NCI-H146 treated with DMSO at 0.1 percent for 48 hours (cell line): ENCODE data around the gene CTXND2.
"Not testable (repeated sequence)": the region's sequence is repeated elsewhere in the genome, so short reads cannot be mapped to it uniquely, and the experiment has no call there.

Source experiments
- DNase-seq: peaks from one replicate; lab custom pipeline; 2025; ENCODE audit not compliant: unreplicated experiment; lab: John Stamatoyannopoulos, UW

The CTXND2 gene

GRCh38 chr1:150887018-150887417 lies at the start of gene CTXND2:
TSS of gene CTXND2 (plus strand) at chr1:150887136. CDS start at chr1:150912315, 25,179 bp downstream.
- no peak for DNase-seq

GRCh38 chr1:150840850-150841249 lies 46.1 kb upstream of the CTXND2 start:
- DNase-seq = not testable (repeated sequence)

GRCh38 chr1:150841626-150842025 lies 45.3 kb upstream of the CTXND2 start:
- no peak for DNase-seq

GRCh38 chr1:150842343-150842742 lies 44.6 kb upstream of the CTXND2 start:
- no peak for DNase-seq

- no peak for DNase-seq
Measured at GRCh38 chr1:150842964-150843363, 44.0 kb upstream of the CTXND2 start.

- DNase-seq = no peak
Measured at GRCh38 chr1:150843474-150843873, 43.5 kb upstream of the CTXND2 start.

GRCh38 chr1:150846473-150847146 lies 40.3 kb upstream of the CTXND2 start:
- DNase-seq = no peak

- not testable (repeated sequence) for DNase-seq
Measured at GRCh38 chr1:150850801-150851362, 36.1 kb upstream of the CTXND2 start.

- not testable (repeated sequence) for DNase-seq
Measured at GRCh38 chr1:150852734-150853133, 34.2 kb upstream of the CTXND2 start.

- DNase-seq = no peak
Measured at GRCh38 chr1:150863724-150864123, 23.2 kb upstream of the CTXND2 start.

- not testable (repeated sequence) for DNase-seq
Measured at GRCh38 chr1:150864200-150864599, 22.7 kb upstream of the CTXND2 start.

GRCh38 chr1:150869683-150870082 lies 17.3 kb upstream of the CTXND2 start:
- no peak for DNase-seq

GRCh38 chr1:150872572-150872971 lies 14.4 kb upstream of the CTXND2 start:
- DNase-seq = no peak

GRCh38 chr1:150873521-150873920 lies 13.4 kb upstream of the CTXND2 start:
- DNase-seq = no peak

GRCh38 chr1:150874455-150875196 lies 12.3 kb upstream of the CTXND2 start:
- no peak for DNase-seq

- DNase-seq = no peak
Measured at GRCh38 chr1:150875197-150876118, 11.5 kb upstream of the CTXND2 start.

GRCh38 chr1:150876119-150876454 lies 10.8 kb upstream of the CTXND2 start:
- no peak for DNase-seq

GRCh38 chr1:150878931-150879330 lies 8.0 kb upstream of the CTXND2 start:
- not testable (repeated sequence) for DNase-seq

- no peak for DNase-seq
Measured at GRCh38 chr1:150881331-150882070, 5.4 kb upstream of the CTXND2 start.

- DNase-seq = not testable (repeated sequence)
Measured at GRCh38 chr1:150883121-150883520, 3.8 kb upstream of the CTXND2 start.
